G401.6 (cell line): ENCODE results near the gene RGS7.
"Not testable (repeated sequence)": the region's sequence is repeated elsewhere in the genome, so short reads cannot be mapped to it uniquely, and the experiment has no call there.

Source experiments
- FAIRE-seq: peaks from 2 replicates; lab custom pipeline; 2012; peaks lifted over from hg19 to GRCh38; lab: Jason Lieb, UNC

The RGS7 gene

GRCh38 chr1:240829487-240829886 lies 527.5 kb downstream of the RGS7 start:
- FAIRE-seq = no peak

GRCh38 chr1:240827786-240828185 lies 529.2 kb downstream of the RGS7 start:
- FAIRE-seq = no peak

- FAIRE-seq = no peak
Observed at GRCh38 chr1:240824238-240824637, 532.8 kb downstream of the RGS7 start.

GRCh38 chr1:240823357-240823756 lies 533.6 kb downstream of the RGS7 start:
- no peak for FAIRE-seq

GRCh38 chr1:240821925-240822324 lies 535.1 kb downstream of the RGS7 start:
- FAIRE-seq = no peak

GRCh38 chr1:240820816-240821215 lies 536.2 kb downstream of the RGS7 start:
- no peak for FAIRE-seq

- FAIRE-seq = no peak
Observed at GRCh38 chr1:240816472-240816871, 540.5 kb downstream of the RGS7 start.

- FAIRE-seq = no peak
Observed at GRCh38 chr1:240813720-240814119, 543.3 kb downstream of the RGS7 start.

GRCh38 chr1:240811256-240811655 lies 545.7 kb downstream of the RGS7 start:
- no peak for FAIRE-seq

GRCh38 chr1:240808381-240808780 lies 548.6 kb downstream of the RGS7 start:
- FAIRE-seq = no peak

- no peak for FAIRE-seq
Observed at GRCh38 chr1:240806200-240806745, 550.7 kb downstream of the RGS7 start.

GRCh38 chr1:240804475-240804874 lies 552.5 kb downstream of the RGS7 start:
- FAIRE-seq = no peak

- no peak for FAIRE-seq
Observed at GRCh38 chr1:240803151-240803550, 553.9 kb downstream of the RGS7 start.

GRCh38 chr1:240802271-240802670 lies 554.7 kb downstream of the RGS7 start:
- no peak for FAIRE-seq

GRCh38 chr1:240801442-240801841 lies 555.6 kb downstream of the RGS7 start:
- FAIRE-seq = no peak

- FAIRE-seq = no peak
Observed at GRCh38 chr1:240800291-240800690, 556.7 kb downstream of the RGS7 start.

- no peak for FAIRE-seq
Observed at GRCh38 chr1:240797050-240797449, 560.0 kb downstream of the RGS7 start.

- no peak for FAIRE-seq
Observed at GRCh38 chr1:240794046-240794843, 562.8 kb downstream of the RGS7 start.

- no peak for FAIRE-seq
Observed at GRCh38 chr1:240792915-240793529, 564.0 kb downstream of the RGS7 start.

- no peak for FAIRE-seq
Observed at GRCh38 chr1:240790856-240791255, 566.1 kb downstream of the RGS7 start.

GRCh38 chr1:240786880-240787279 lies 570.1 kb downstream of the RGS7 start:
- no peak for FAIRE-seq

- FAIRE-seq = no peak
Observed at GRCh38 chr1:240784776-240785175, 572.2 kb downstream of the RGS7 start.

- FAIRE-seq = not testable (repeated sequence)
Observed at GRCh38 chr1:240783728-240784137, 573.3 kb downstream of the RGS7 start.

GRCh38 chr1:240776237-240776636 lies 580.8 kb downstream of the RGS7 start:
- no peak for FAIRE-seq
